Thyroid gland (tissue), 4 donors: ENCODE results near the gene MYCN.

Experiments
- CTCF ChIP-seq, 6 experiments: fragments of 200-600 bp in 3 of 6; fragments of 450-650 bp in 3 of 6; sonication (generic) in 3 of 6; IDR thresholded peaks; one replicate each; pipeline ENCODE4 v1.5.1; 2016 to 2019; ENCODE audit warnings: antibody characterized with exemption in 6 of 6, mild to moderate bottlenecking in 2 of 6, inconsistent platforms in 1 of 6, moderate library complexity in 1 of 6
- POLR2A ChIP-seq, 2 donors: fragments of 450-650 bp; IDR thresholded peaks; one replicate each; pipeline ENCODE4 v1.6.1; 2017; ENCODE audit warnings: antibody characterized with exemption in 2 of 2, mild to moderate bottlenecking in 2 of 2, moderate library complexity in 1 of 2

DNA sequence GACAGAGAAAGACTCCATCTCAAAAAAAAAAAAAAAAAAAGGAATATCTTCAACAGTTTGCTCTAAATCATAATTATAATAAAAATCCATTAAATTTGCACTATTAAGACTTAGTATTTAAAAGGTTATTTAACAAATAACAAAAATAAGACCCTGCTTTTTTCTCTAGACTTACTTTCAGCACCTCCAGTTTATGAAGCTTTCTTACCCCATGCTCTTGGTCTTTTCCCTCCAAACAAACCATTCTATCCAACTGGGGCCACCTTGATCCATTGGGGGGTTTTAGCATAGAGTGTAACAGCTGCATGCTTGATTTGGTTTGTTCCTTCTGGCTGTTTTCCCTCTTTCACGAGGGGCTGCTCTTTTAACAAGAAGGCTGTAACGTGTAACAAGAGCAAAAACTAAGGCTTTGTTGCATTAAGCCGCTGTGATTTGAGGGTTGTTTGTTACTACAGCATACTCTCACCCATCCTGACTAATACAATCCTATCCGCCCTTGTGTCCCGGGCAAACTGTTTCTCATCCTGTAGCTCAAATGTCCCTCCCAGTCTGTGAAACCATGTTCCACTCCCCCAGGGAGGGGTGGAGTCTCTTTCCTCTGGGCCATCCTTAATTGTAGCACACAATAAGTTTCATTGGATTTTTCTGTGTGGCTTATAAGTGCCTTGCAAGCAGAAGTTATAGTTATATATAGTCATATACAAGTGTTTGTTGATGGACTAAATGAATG lies 9.6 kb upstream of the MYCN start:
- TF ChIP-seq CTCF (IDR thresholded peaks at IDR 0.05), result no peak
- TF ChIP-seq POLR2A (IDR thresholded peaks at IDR 0.05), result no peak
